Measurements from ENCODE around the gene HPS5.

DNA sequence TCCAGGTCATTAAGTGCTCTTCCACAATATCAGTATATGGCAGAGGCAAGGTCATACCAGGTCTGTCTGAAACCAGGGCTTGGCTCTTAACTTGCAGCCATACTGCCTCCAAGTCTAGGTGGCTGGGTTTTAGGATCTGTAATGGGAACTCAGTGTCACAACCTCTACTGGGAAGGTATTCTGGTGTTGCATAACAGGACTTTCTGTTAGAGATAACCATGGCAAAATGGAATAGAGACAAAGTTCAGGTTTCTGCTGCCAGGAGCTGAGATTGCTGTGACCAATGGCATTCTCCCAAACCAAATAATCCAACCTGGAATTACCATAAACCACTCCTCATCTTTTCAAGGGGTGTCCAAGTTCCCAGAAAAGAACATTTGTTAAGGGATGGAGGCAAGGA lies 62.7 kb downstream of the HPS5 start:
- TF ChIP-seq, protein P1, sequence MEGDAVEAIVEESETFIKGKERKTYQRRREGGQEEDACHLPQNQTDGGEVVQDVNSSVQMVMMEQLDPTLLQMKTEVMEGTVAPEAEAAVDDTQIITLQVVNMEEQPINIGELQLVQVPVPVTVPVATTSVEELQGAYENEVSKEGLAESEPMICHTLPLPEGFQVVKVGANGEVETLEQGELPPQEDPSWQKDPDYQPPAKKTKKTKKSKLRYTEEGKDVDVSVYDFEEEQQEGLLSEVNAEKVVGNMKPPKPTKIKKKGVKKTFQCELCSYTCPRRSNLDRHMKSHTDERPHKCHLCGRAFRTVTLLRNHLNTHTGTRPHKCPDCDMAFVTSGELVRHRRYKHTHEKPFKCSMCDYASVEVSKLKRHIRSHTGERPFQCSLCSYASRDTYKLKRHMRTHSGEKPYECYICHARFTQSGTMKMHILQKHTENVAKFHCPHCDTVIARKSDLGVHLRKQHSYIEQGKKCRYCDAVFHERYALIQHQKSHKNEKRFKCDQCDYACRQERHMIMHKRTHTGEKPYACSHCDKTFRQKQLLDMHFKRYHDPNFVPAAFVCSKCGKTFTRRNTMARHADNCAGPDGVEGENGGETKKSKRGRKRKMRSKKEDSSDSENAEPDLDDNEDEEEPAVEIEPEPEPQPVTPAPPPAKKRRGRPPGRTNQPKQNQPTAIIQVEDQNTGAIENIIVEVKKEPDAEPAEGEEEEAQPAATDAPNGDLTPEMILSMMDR (optimal IDR thresholded peaks at IDR 0.05 in 1 of 3, IDR thresholded peaks at IDR 0.05 in 1 of 3, conservative IDR thresholded peaks at IDR 0.05 in 1 of 3; ENCODE audit: extremely low read depth in 1 of 3, insufficient read depth in 2 of 3, low read length in 3 of 3), result no peak
- no peak for TF ChIP-seq EZH2 (IDR thresholded peaks at IDR 0.05; ENCODE audit: low read length)
